ENCODE results near the gene NPIPB12.
"Not testable (repeated sequence)": the region's sequence is repeated elsewhere in the genome, so short reads cannot be mapped to it uniquely, and the experiment has no call there.

DNA sequence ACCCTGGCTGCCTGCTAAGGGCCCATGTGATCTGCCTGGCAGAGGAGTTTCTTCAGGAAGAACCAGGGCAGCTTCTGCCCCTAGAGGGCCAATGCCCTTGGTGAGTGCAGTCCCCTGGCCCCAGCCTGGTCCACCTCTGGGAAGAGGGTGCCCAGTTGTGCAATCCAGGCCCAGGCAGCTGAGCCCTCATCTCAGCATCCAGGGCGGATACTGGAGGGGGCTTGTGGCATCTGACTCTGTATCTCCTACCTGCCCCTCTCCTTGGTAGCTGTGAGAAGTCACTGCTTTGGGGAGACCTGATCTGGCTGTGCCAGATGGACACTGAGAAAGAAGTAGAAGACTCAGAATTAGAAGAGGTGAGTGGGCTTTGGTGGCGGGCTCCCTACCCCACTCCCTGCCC is 48.5 kb downstream of the NPIPB12 start:
- not testable (repeated sequence) for TF ChIP-seq POLR2AphosphoS5 (IDR thresholded peaks at IDR 0.05; ENCODE audit: borderline replicate concordance, low read depth, low read length); EZH2 (IDR thresholded peaks at IDR 0.05)
